Effector memory CD4-positive, alpha-beta T cell (primary cell): ENCODE results near the gene LY86.

Experiments
- DNase-seq, 3 donors: peaks; one replicate each; pipeline ENCODE4 v3.0.0-alpha.2; 2020
- H3K27ac ChIP-seq: 2 replicates; pipeline ENCODE4 v1.7.0; 2013; ENCODE audit warnings: mild to moderate bottlenecking, low read length, moderate library complexity; ENCODE audit not compliant: insufficient read depth, poor library complexity, severe bottlenecking
- H3K27me3 ChIP-seq: replicated peaks from 2 replicates; pipeline ENCODE4 v1.7.0; 2013; ENCODE audit warnings: mild to moderate bottlenecking, low read length; ENCODE audit not compliant: insufficient read depth, control insufficient read depth, poor library complexity, severe bottlenecking
- H3K36me3 ChIP-seq: 2 replicates; pipeline ENCODE4 v1.7.0; 2013; ENCODE audit warnings: mild to moderate bottlenecking, low read length, moderate library complexity; ENCODE audit not compliant: control insufficient read depth, insufficient read depth
- H3K4me1 ChIP-seq: 2 replicates; pipeline ENCODE4 v1.7.0; 2013; ENCODE audit warnings: low read length, mild to moderate bottlenecking; ENCODE audit not compliant: control insufficient read depth, insufficient read depth, poor library complexity, severe bottlenecking
- H3K4me3 ChIP-seq: 2 replicates; pipeline ENCODE4 v1.7.0; 2013; ENCODE audit warnings: low read length, low read depth, mild to moderate bottlenecking; ENCODE audit not compliant: insufficient read depth, poor library complexity, severe bottlenecking
- H3K9me3 ChIP-seq: 2 replicates; pipeline ENCODE4 v1.7.0; 2013; ENCODE audit warnings: mild to moderate bottlenecking, low read length, moderate library complexity; ENCODE audit not compliant: control insufficient read depth

LY86 gene

GRCh38 chr6:6646859-6647258 lies 58.3 kb downstream of the LY86 start:
- no peak for DNase-seq
- no peaks in the 10 kb centered on the region for H3K36me3 ChIP-seq
- no peaks in the 10 kb centered on the region for H3K9me3 ChIP-seq
- H3K27me3 ChIP-seq: no peaks in the 10 kb centered on the region
- H3K4me3 ChIP-seq: no peak overlapping the region
- no peaks in the 10 kb centered on the region for H3K4me1 ChIP-seq
- no peak overlapping the region for H3K27ac ChIP-seq

- H3K27me3 ChIP-seq: no peaks in the 10 kb centered on the region
- no peak overlapping the region for H3K27ac ChIP-seq
- H3K4me3 ChIP-seq: no peak overlapping the region
- H3K36me3 ChIP-seq: no peaks in the 10 kb centered on the region
- no peaks in the 10 kb centered on the region for H3K9me3 ChIP-seq
- no peaks in the 10 kb centered on the region for H3K4me1 ChIP-seq
- DNase-seq: no peak
Observed at GRCh38 chr6:6648692-6649343, 60.3 kb downstream of the LY86 start.

- Histone ChIP-seq H3K36me3 (no peaks in the 10 kb centered on the region), H3K9me3 (no peaks in the 10 kb centered on the region), H3K4me3 (no peak overlapping the region), H3K27me3 (no peaks in the 10 kb centered on the region), H3K27ac (no peak overlapping the region), H3K4me1 (peaks cover 6% of the 10 kb centered on the region)
- DNase-seq: no peak
Observed at GRCh38 chr6:6649824-6650349, 61.4 kb downstream of the LY86 start.

GRCh38 chr6:6650839-6651238 lies 62.3 kb downstream of the LY86 start:
- Histone ChIP-seq H3K27me3 (no peaks in the 10 kb centered on the region), H3K9me3 (no peaks in the 10 kb centered on the region), H3K27ac (no peak overlapping the region), H3K4me3 (no peak overlapping the region), H3K36me3 (no peaks in the 10 kb centered on the region), H3K4me1 (peaks cover 15% of the 10 kb centered on the region)
- no peak for DNase-seq

- Histone ChIP-seq H3K27ac (no peak overlapping the region), H3K9me3 (no peaks in the 10 kb centered on the region), H3K4me1 (peaks cover 17% of the 10 kb centered on the region), H3K27me3 (no peaks in the 10 kb centered on the region), H3K36me3 (no peaks in the 10 kb centered on the region), H3K4me3 (no peak overlapping the region)
- no peak for DNase-seq
Observed at GRCh38 chr6:6651335-6651734, 62.8 kb downstream of the LY86 start.

- H3K4me1 ChIP-seq: peaks cover 19% of the 10 kb centered on the region
- H3K27ac ChIP-seq: no peak overlapping the region
- no peak for DNase-seq
- no peak overlapping the region for H3K4me3 ChIP-seq
- H3K27me3 ChIP-seq: no peaks in the 10 kb centered on the region
- no peaks in the 10 kb centered on the region for H3K9me3 ChIP-seq
- H3K36me3 ChIP-seq: no peaks in the 10 kb centered on the region
Observed at GRCh38 chr6:6652932-6653331, 64.4 kb downstream of the LY86 start.

GRCh38 chr6:6654599-6655575 lies 66.4 kb downstream of the LY86 start:
- no peak overlapping the region for H3K27ac ChIP-seq
- H3K27me3 ChIP-seq: no peaks in the 10 kb centered on the region
- peaks cover 26% of the 10 kb centered on the region for H3K4me1 ChIP-seq
- H3K9me3 ChIP-seq: no peaks in the 10 kb centered on the region
- no peaks in the 10 kb centered on the region for H3K36me3 ChIP-seq
- DNase-seq: no peak
- H3K4me3 ChIP-seq: no peak overlapping the region

GRCh38 chr6:6655805-6656251 lies 67.3 kb downstream of the LY86 start:
- Histone ChIP-seq H3K36me3 (no peaks in the 10 kb centered on the region), H3K9me3 (no peaks in the 10 kb centered on the region), H3K27me3 (no peaks in the 10 kb centered on the region), H3K27ac (no peak overlapping the region), H3K4me1 (peaks cover 28% of the 10 kb centered on the region), H3K4me3 (no peak overlapping the region)
- DNase-seq: no peak

GRCh38 chr6:6656287-6656686 lies 67.8 kb downstream of the LY86 start:
- peaks cover 28% of the 10 kb centered on the region for H3K4me1 ChIP-seq
- DNase-seq: no peak

More at GRCh38 chr6:6656287-6656686, 67.8 kb downstream of the LY86 start:
- Histone ChIP-seq H3K27ac (no peak overlapping the region), H3K4me3 (no peak overlapping the region), H3K9me3 (no peaks in the 10 kb centered on the region), H3K36me3 (no peaks in the 10 kb centered on the region), H3K27me3 (no peaks in the 10 kb centered on the region)
